C4-2B (cell line): ENCODE data around the gene CAST.
"Not testable (repeated sequence)": the region's sequence is repeated elsewhere in the genome, so short reads cannot be mapped to it uniquely, and the experiment has no call there.

Source experiments
- H3K27ac ChIP-seq: fragments of 450-650 bp; 2 replicates; pipeline ENCODE4 v1.5.1; 2017
- ZFX ChIP-seq: fragments of 450-650 bp; IDR thresholded peaks from 2 replicates; pipeline ENCODE4 v1.6.1; 2017
- TF ChIP-seq, protein P1 (sequence below): fragments of 450-650 bp; conservative IDR thresholded peaks from 2 replicates; pipeline ENCODE4 v1.5.1; 2017; ENCODE audit warnings: mild to moderate bottlenecking

CAST gene

GRCh38 chr5:96790961-96791504, 128.9 kb downstream of the CAST start:
- H3K27ac ChIP-seq = no peak overlapping the region
- TF ChIP-seq, protein P1, sequence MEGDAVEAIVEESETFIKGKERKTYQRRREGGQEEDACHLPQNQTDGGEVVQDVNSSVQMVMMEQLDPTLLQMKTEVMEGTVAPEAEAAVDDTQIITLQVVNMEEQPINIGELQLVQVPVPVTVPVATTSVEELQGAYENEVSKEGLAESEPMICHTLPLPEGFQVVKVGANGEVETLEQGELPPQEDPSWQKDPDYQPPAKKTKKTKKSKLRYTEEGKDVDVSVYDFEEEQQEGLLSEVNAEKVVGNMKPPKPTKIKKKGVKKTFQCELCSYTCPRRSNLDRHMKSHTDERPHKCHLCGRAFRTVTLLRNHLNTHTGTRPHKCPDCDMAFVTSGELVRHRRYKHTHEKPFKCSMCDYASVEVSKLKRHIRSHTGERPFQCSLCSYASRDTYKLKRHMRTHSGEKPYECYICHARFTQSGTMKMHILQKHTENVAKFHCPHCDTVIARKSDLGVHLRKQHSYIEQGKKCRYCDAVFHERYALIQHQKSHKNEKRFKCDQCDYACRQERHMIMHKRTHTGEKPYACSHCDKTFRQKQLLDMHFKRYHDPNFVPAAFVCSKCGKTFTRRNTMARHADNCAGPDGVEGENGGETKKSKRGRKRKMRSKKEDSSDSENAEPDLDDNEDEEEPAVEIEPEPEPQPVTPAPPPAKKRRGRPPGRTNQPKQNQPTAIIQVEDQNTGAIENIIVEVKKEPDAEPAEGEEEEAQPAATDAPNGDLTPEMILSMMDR = no peak
- TF ChIP-seq ZFX = no peak

- H3K27ac ChIP-seq = no peak overlapping the region
- TF ChIP-seq, protein P1 = no peak
- no peak for TF ChIP-seq ZFX
These were observed 132.6 kb downstream of the CAST start for GRCh38 chr5:96794757-96795156.

GRCh38 chr5:96795626-96796025, 133.4 kb downstream of the CAST start:
- no peak overlapping the region for H3K27ac ChIP-seq
- no peak for TF ChIP-seq ZFX
- TF ChIP-seq, protein P1 = no peak

- no peak for TF ChIP-seq ZFX
- TF ChIP-seq, protein P1 = no peak
These were observed 134.3 kb downstream of the CAST start for GRCh38 chr5:96796434-96796833.

GRCh38 chr5:96801718-96802117, 139.5 kb downstream of the CAST start:
- H3K27ac ChIP-seq = not testable (repeated sequence)

More at GRCh38 chr5:96796434-96796833, 134.3 kb downstream of the CAST start:
- H3K27ac ChIP-seq = peak overlapping the region; percentile 28; the same call in 1 of the 2 replicates

DNA sequence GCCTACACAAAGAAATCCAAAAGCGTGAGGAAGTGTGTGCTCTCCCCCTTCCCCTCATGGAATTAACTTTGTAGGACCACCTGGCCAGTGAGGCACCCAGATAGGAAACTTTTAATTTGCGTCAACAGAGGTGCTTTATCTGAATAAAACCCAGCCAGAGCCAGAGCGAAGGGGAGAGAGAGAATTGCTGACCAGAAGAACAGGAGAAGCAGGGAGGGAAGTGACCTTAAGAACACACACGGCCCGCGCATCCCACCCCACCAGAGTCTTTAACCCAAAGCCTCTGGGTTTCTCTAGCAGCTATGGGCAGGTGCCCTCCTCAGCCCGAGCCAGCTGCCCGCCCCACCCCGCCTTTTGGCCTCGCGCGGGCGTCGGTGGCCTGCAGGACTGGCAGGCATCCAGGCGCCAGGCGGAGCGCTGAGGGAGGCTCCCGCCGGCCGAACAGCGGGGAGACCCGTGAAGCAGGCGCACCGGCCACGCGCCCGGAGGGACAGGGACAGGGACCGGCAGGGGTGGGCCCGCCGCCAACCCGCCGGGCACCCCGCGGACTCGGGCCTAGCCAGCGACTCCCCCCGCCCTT, 145.0 kb downstream of the CAST start:
- H3K27ac ChIP-seq = peak overlapping the region; percentile 99
- TF ChIP-seq ZFX = no peak
- TF ChIP-seq, protein P1 = no peak

DNA sequence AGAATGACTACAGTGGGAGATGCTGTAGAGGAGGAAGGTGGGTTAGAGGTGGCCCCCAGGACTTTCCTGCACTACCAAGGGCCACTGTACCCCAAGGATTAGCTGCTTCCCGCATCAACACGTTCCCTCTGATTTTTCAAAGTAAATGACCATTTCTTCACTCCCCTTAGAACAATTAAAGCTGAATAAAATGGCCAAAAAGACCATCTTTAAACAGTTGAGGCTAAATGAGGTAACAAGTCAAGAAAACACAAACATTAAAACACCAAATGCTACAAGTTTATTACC, 146.3 kb downstream of the CAST start:
- TF ChIP-seq, protein P1 = no peak
- TF ChIP-seq ZFX = no peak
- H3K27ac ChIP-seq = peak overlapping the region; percentile 99

- no peak for TF ChIP-seq ZFX
- TF ChIP-seq, protein P1 = no peak
- no peak overlapping the region for H3K27ac ChIP-seq
These were observed 146.8 kb downstream of the CAST start for GRCh38 chr5:96808868-96809558.
